Measurements from ENCODE around the gene MKNK2.
"Not testable (repeated sequence)": the region's sequence is repeated elsewhere in the genome, so short reads cannot be mapped to it uniquely, and the experiment has no call there.

Gene MKNK2

GRCh38 chr19:2050991-2051772, at the start of gene MKNK2:
Gene MKNK2, minus strand, starts transcription at chr19:2051244. Its CDS starts 393 bp downstream, at chr19:2050851.
- no peak for FAIRE-seq

GRCh38 chr19:2100719-2101061, 49.6 kb upstream of the MKNK2 start:
- DNase-seq (ENCODE audit: low spot score) (no peak), FAIRE-seq (no peak)

More at GRCh38 chr19:2050991-2051772, at the start of gene MKNK2:
- peak; percentile 78 for DNase-seq (ENCODE audit: low spot score)

GRCh38 chr19:2099937-2100718, 49.1 kb upstream of the MKNK2 start:
- DNase-seq (ENCODE audit: low spot score) (no peak), FAIRE-seq (no peak)

GRCh38 chr19:2099054-2099501, 48.0 kb upstream of the MKNK2 start:
- DNase-seq (ENCODE audit: low spot score) (no peak), FAIRE-seq (no peak)

- FAIRE-seq (no peak), DNase-seq (ENCODE audit: low spot score) (no peak)
These were observed 46.9 kb upstream of the MKNK2 start for GRCh38 chr19:2097886-2098327.

- no peak for DNase-seq (ENCODE audit: low spot score)
- FAIRE-seq = no peak
These were observed 46.3 kb upstream of the MKNK2 start for GRCh38 chr19:2097203-2097885.

GRCh38 chr19:2096480-2097202, 45.6 kb upstream of the MKNK2 start, which contains the start of gene IZUMO4:
Gene IZUMO4, plus strand, starts transcription at chr19:2096915. Its CDS starts 31 bp downstream, at chr19:2096946.
- FAIRE-seq (no peak), DNase-seq (ENCODE audit: low spot score) (peak; percentile 93)

GRCh38 chr19:2096034-2096479, 45.0 kb upstream of the MKNK2 start, which contains the start of gene MOB3A:
Gene MOB3A, minus strand, starts transcription at chr19:2096326. Its CDS starts 17,766 bp downstream, at chr19:2078560.
- DNase-seq (ENCODE audit: low spot score) = peak; percentile 78
- FAIRE-seq = no peak

- not testable (repeated sequence) for FAIRE-seq; DNase-seq (ENCODE audit: low spot score)
These were observed 41.0 kb upstream of the MKNK2 start for GRCh38 chr19:2091926-2092525.

- no peak for DNase-seq (ENCODE audit: low spot score)
- no peak for FAIRE-seq
These were observed 38.6 kb upstream of the MKNK2 start for GRCh38 chr19:2089727-2090053.

GRCh38 chr19:2089001-2089711, 38.1 kb upstream of the MKNK2 start:
- FAIRE-seq = no peak
- DNase-seq (ENCODE audit: low spot score) = peak; percentile 34

- FAIRE-seq (no peak), DNase-seq (ENCODE audit: low spot score) (no peak)
These were observed 36.6 kb upstream of the MKNK2 start for GRCh38 chr19:2087621-2088100.

GRCh38 chr19:2086695-2087620, 35.9 kb upstream of the MKNK2 start:
- FAIRE-seq (peak; percentile 69), DNase-seq (ENCODE audit: low spot score) (peak; percentile 83)

GRCh38 chr19:2084993-2085720, 34.1 kb upstream of the MKNK2 start:
- DNase-seq (ENCODE audit: low spot score) = peak; percentile 95
- FAIRE-seq = peak; percentile 87

- DNase-seq (ENCODE audit: low spot score) = no peak
- no peak for FAIRE-seq
These were observed 32.3 kb upstream of the MKNK2 start for GRCh38 chr19:2083174-2083854.

- no peak for DNase-seq (ENCODE audit: low spot score)
- no peak for FAIRE-seq
These were observed 31.1 kb upstream of the MKNK2 start for GRCh38 chr19:2081873-2082810.

All from RCC 7860 (cell line).